Stimulated activated CD8-positive, alpha-beta memory T cell treated with anti-CD3 and anti-CD28 coated beads, Interleukin-7, amount 100 ng/mL, for 24 hours (primary cell): ENCODE measurements around the gene ANKLE2.

Source experiments
- DNase-seq: peaks from one replicate; pipeline ENCODE4 v3.0.0-alpha.2; 2020; ENCODE audit warnings: low read depth

ANKLE2 gene

GRCh38 chr12:132746613-132747012 lies 15.0 kb downstream of the ANKLE2 start:
- DNase-seq, result no peak

GRCh38 chr12:132743831-132744230 lies 17.8 kb downstream of the ANKLE2 start:
- no peak for DNase-seq

GRCh38 chr12:132741620-132742019 lies 20.0 kb downstream of the ANKLE2 start:
- no peak for DNase-seq

DNA sequence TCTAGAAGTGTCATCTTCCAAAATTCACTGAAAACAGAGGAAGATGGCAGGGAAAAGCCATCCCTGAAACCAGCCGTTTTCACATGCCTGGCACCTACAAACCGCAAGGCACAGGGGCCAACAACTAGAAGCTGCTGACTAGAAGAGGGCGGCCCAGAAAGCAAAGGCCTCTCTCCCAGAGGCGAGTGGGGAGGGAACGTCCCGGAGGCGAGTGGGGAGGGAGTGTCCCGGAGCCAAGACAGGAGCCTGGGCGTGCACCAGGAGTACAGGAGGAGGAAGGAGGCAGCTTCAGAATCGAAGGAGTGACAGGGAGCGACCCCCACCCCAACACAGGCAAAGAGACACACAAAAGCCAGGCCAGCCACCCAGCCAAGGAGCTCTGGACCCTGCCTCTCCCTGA lies 21.0 kb downstream of the ANKLE2 start:
- no peak for DNase-seq

GRCh38 chr12:132740313-132740646 lies 21.4 kb downstream of the ANKLE2 start:
- no peak for DNase-seq

GRCh38 chr12:132739600-132740312 lies 21.9 kb downstream of the ANKLE2 start:
- no peak for DNase-seq

DNA sequence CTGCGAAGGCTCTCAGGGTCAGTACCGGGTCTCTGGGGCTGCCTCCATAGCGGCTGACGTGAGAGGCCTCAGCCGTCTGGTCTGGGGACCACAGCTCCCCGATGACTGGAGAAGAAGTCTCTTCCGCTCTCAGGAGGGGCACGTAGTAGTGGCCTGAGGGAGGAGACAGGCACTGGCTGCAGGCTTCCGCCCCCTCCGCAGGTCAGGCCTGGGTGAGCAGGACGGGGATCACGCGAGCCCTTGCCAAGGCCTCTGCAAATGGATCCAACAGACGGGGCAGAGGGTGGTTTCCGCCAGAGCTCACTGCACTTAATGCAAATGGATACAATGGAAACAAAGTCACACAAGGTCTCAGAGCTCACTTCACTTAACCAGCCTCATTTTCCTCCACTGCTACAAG lies 24.7 kb downstream of the ANKLE2 start:
- no peak for DNase-seq

GRCh38 chr12:132736378-132736777 lies 25.3 kb downstream of the ANKLE2 start:
- DNase-seq, result no peak

GRCh38 chr12:132735496-132735895 lies 26.1 kb downstream of the ANKLE2 start:
- no peak for DNase-seq

DNA sequence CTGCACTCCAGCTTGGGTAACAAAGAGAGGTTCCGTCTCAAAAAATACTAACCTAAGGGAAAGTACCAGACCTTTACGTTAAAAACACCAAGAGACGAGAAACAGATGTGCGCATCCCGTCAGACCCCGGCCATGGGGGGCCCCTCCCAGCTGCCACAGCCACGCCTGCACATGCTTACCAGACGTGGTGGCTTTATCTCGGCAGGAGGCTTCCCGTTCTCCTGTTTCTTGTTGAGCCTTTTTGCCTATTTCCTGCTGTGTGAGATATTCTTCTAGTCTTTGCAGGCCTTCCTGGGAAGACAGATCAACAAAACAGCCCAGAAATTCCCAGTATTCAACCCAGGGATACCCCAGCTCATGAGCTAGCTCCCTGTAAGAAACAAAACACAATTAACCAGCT lies 27.4 kb downstream of the ANKLE2 start:
- no peak for DNase-seq

- no peak for DNase-seq
Observed at GRCh38 chr12:132731574-132731973, 30.1 kb downstream of the ANKLE2 start.

DNA sequence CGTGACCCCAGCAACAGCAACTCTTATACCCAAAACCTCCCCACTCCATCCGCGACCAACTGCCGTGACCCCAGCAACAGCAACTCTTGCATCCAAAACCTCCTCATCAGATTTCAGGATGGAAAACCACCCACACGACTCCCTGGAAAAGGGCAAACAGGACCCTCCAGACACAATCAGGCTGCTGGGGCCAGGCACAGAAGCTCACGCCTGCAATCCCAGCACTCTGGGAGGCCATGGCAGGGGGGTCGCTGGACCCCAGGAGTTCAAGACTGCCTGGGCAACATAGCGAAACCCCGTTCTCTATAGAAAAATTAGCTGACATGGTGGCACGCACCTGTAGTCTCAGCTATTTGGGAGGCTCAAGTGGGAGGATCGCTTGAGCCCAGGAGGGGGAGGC lies 31.3 kb downstream of the ANKLE2 start:
- DNase-seq, result no peak

DNA sequence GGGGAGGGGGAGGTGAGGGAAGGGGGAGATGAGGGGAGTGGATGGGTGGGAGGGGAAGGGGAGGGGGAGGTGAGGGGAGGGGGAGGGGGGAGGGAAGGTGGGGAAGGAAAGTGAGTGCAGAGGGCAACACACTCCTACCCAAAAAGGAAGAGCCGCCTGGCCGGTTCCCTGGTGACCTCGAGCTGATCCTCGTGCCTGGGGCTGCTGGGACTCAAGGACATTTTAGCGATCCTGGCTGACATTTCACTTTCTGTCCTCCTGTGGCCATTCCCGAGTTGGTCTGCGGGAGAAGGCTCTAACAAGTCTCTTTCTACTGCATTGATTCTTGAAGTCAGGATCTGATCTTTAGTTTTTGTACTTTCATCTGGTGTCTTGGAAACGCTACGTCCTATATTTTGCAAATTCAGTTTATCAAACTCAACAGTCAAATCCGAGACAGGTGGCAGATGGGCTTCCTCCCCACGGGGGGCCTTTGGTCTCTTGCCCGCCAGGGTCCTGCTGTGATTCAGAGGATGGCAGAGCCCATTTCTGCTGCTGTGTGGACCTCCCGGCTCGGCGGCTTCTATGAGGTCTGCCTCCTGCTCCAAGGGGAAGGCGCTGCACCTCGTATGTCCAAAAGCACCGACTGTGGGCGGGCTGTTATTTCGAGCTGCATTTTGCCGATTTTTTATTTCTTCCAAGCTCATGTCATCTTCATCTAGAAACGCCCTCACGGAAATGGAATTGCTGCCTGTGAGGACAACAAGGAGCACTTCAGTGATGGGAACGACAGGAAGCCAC lies 31.9 kb downstream of the ANKLE2 start:
- no peak for DNase-seq

- DNase-seq, result no peak
Observed at GRCh38 chr12:132728502-132728901, 33.1 kb downstream of the ANKLE2 start.

DNA sequence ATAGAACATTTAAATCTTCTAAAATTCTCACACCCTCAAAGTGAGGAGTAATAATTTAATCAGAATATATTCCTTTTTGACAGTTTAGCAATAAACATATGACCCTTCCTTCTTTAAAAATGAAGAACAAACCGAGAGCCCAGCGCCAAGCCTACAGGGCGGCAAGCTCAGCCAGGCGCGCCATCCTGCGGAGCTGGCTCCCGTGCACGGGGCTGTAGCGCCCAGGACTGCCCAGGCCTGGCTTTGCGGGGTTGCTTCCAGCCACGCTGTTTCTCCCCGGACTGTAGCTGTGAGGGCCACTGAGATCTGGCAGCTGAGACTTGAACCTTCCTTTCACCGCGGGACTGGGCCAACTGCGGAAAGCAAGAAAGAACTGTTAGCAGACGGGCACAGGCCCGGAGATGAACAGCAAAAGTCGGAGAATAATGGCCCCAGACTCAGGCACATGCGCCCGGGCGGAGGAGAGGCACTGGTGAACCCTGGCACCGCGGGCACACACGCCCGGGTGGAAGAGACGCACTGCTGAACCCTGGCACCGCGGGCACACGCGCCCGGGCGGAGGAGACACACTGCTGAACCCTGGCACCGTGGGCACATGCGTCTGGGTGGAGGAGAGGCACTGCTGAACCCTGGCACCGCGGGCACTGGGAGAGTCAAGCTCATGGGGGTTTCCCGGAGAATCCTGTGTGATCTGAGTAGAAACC lies 34.4 kb downstream of the ANKLE2 start:
- no peak for DNase-seq

DNA sequence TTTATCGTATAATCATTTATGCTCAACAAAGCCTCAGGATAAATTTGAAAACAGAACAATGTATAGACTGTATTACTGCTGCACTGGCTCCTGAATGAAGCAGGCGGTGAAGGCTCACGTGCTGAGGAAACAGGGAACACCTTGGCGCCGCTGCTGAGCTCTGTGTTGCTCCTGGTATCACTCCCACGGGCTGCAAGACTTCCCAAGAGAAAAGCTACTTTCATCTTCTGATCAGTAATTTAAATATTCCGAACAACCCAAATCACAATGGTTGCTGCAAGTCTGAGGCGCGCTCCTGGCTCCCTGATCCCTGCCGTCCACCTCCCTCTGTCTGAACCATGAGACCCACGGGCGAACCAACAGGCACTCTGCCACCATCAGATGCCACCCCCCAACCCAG lies 35.2 kb downstream of the ANKLE2 start:
- DNase-seq, result no peak

DNA sequence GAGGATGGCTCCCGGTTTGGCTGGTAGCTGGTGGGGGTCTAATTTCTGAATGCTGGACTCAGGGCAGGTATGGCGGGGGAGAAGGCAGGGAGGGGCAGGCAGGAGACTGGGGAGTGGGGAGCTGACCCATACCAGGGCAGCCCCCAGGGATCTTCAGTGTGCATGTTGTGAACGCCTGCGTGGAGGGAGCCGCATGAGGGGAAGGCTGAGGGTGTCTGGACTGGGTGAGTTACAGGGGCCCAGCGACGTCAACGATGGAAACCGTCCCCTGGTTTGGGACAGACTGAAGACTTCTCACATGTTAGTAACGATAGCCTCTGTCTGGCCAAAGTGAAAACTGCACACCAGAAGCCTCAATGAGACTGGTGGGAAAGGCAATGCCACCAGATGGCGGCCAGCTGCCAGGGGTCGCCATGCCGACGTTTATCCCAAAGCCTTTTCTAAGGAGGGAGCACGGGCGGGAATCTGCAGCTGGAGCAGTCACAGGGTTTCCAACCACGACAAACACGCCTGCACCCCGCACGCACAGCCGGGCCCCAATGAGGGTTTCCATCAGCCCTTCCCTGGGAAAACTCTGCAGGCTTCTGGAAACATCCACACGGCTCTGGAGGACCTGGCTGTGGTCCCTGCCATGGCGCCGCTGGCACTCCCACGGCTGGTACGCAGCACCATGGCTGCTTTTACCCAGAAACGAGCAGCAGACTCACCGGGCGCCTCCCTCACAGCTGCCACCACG lies 37.0 kb downstream of the ANKLE2 start:
- no peak for DNase-seq

GRCh38 chr12:132723764-132724140 lies 37.9 kb downstream of the ANKLE2 start:
- DNase-seq, result no peak

GRCh38 chr12:132723015-132723763 lies 38.4 kb downstream of the ANKLE2 start:
- no peak for DNase-seq

GRCh38 chr12:132720606-132721345 lies 40.9 kb downstream of the ANKLE2 start:
- DNase-seq, result no peak

GRCh38 chr12:132719954-132720324 lies 41.7 kb downstream of the ANKLE2 start:
- DNase-seq, result no peak
